ENCODE measurements around the gene SNX25. TPM values are rescaled to one million over a fixed set of nuclear protein-coding genes. Genes with fewer than 3 reads are reported as not detected.

Gene SNX25
- polyA plus RNA-seq, 1 experiment, result 11.7 TPM

DNA sequence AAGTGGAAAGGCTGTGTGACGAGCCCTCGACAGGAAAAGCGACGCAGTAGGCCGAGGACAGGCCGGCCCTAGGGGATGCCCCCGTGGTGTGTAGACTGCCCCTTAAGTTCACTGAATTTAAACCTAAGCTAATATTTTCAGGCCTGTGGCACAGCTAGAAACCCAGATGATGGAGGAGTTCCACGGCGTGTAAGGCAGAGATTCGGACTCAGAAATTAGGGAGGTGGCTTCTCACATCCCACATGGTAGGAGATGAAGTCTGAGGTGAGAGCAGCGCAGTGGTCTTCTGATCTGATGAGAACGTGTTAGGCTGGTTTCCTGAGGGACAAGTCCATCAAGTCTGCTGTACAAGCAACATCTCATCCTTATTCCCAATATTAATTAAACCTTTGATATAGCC lies 178.6 kb downstream of the SNX25 start:
- no peak for DNase-seq (ENCODE audit: low read depth)
- Histone ChIP-seq H3K36me3 (ENCODE audit: control insufficient read depth, insufficient read depth, low read length) (no peaks in the 10 kb centered on the region), H3K27me3 (ENCODE audit: control insufficient read depth, insufficient read depth, low read length) (no peaks in the 10 kb centered on the region), H3K4me3 (ENCODE audit: low read depth, low read length) (no peak overlapping the region)
- ChIA-PET POLR2A (no interaction called here), CTCF (no interaction called here)
- TF ChIP-seq, protein P1, sequence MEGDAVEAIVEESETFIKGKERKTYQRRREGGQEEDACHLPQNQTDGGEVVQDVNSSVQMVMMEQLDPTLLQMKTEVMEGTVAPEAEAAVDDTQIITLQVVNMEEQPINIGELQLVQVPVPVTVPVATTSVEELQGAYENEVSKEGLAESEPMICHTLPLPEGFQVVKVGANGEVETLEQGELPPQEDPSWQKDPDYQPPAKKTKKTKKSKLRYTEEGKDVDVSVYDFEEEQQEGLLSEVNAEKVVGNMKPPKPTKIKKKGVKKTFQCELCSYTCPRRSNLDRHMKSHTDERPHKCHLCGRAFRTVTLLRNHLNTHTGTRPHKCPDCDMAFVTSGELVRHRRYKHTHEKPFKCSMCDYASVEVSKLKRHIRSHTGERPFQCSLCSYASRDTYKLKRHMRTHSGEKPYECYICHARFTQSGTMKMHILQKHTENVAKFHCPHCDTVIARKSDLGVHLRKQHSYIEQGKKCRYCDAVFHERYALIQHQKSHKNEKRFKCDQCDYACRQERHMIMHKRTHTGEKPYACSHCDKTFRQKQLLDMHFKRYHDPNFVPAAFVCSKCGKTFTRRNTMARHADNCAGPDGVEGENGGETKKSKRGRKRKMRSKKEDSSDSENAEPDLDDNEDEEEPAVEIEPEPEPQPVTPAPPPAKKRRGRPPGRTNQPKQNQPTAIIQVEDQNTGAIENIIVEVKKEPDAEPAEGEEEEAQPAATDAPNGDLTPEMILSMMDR (IDR thresholded peaks at IDR 0.05; ENCODE audit: insufficient read depth, low read depth, low read length), result no peak

DNA sequence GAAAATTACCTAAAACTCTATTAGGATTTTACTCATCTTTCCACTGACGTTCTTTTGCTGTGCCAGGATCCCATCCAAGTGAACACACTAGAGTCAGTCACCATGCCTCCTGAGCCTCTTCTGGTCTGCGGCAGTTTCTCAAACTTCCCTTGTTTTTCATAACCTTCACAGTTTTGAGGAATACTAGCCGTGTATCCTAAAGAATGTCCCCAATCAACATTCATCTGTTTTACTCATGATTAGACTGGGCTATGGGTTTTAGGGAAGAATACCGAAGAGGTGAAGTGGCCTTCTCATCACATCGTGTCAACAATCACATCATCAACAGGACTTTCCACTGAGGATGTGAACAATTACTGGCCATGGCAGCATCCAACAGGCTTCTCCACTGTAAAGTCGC lies 181.5 kb downstream of the SNX25 start:
- POLR2A ChIA-PET, result no interaction called here
- CTCF ChIA-PET, result no interaction called here
- H3K4me3 ChIP-seq (ENCODE audit: low read depth, low read length), result no peak overlapping the region

DNA sequence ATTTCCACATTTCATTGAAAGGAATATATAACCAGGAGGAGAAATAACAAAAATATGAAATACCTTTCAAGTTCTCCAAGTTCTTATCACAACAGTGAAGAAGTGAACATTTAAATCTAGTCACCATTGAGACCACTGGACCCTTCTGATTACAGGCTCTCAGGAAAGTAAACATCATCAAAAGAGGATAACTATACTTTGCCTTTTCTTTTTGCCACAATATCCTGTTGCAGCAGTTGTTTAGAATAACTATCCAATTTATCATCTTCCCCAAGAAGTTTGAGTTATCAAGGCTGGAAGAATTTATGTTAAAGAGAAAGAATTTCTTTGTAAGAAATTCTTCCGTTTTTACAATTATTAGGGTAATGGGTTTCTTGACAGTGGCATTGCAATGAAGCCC lies 182.8 kb downstream of the SNX25 start:
- H3K4me3 ChIP-seq (ENCODE audit: low read depth, low read length), result no peak overlapping the region
- no peaks in the 10 kb centered on the region for H3K27me3 ChIP-seq (ENCODE audit: control insufficient read depth, insufficient read depth, low read length)
- DNase-seq (ENCODE audit: low read depth), result no peak
- ChIA-PET POLR2A (no interaction called here), CTCF (no interaction called here)
- no peaks in the 10 kb centered on the region for H3K36me3 ChIP-seq (ENCODE audit: control insufficient read depth, insufficient read depth, low read length)
- TF ChIP-seq, protein P1 (IDR thresholded peaks at IDR 0.05; ENCODE audit: insufficient read depth, low read depth, low read length), result no peak

More for the DNA sequence above, 181.5 kb downstream of the SNX25 start:
- no peak for DNase-seq (ENCODE audit: low read depth)
- no peaks in the 10 kb centered on the region for H3K36me3 ChIP-seq (ENCODE audit: control insufficient read depth, insufficient read depth, low read length)
- no peaks in the 10 kb centered on the region for H3K27me3 ChIP-seq (ENCODE audit: control insufficient read depth, insufficient read depth, low read length)
- TF ChIP-seq, protein P1 (IDR thresholded peaks at IDR 0.05; ENCODE audit: insufficient read depth, low read depth, low read length), result no peak

DNA sequence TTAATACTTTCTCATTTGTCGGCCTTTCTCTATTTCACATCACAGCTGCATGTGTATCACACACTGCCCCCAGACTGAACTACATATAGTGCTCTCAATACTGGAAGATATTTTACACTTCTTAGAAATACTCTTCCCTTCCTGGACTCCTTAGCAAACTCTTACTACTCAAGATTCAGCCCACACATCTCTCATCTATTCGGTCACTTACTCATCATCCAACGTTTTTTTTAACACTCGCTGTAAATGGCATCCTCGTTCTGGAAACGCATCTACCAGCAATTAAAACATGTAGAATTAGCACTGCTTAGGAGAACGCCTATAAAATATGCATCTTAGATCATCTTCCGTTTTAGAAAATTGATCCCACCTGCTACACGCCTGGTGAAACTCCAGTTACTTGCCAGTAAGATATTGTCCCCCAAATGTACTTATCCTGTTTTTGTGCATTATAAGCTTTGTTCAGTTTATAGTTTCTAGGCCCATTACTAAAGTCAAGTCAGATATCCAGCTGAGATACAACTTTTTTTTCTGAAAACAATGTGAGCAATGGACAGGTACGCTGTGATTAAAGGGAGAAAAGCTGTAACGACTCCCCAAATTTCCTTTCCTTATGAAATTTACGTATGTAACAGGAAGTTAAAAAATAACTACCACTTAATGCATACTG lies 185.3 kb downstream of the SNX25 start:
- peak overlapping the region; percentile 84 for H3K4me3 ChIP-seq (ENCODE audit: low read depth, low read length)
- no peak for DNase-seq (ENCODE audit: low read depth)
- TF ChIP-seq, protein P1 (IDR thresholded peaks at IDR 0.05; ENCODE audit: insufficient read depth, low read depth, low read length), result no peak
- H3K36me3 ChIP-seq (ENCODE audit: control insufficient read depth, insufficient read depth, low read length), result no peaks in the 10 kb centered on the region
- no peaks in the 10 kb centered on the region for H3K27me3 ChIP-seq (ENCODE audit: control insufficient read depth, insufficient read depth, low read length)
- ChIA-PET CTCF (interaction anchor here (1.0 to 1.1 kb wide), 2 partner anchors 9 to 203 kb away, joined by 3 to 5 read pairs; no protein-coding TSS in a partner anchor), POLR2A (no interaction called here)

DNA sequence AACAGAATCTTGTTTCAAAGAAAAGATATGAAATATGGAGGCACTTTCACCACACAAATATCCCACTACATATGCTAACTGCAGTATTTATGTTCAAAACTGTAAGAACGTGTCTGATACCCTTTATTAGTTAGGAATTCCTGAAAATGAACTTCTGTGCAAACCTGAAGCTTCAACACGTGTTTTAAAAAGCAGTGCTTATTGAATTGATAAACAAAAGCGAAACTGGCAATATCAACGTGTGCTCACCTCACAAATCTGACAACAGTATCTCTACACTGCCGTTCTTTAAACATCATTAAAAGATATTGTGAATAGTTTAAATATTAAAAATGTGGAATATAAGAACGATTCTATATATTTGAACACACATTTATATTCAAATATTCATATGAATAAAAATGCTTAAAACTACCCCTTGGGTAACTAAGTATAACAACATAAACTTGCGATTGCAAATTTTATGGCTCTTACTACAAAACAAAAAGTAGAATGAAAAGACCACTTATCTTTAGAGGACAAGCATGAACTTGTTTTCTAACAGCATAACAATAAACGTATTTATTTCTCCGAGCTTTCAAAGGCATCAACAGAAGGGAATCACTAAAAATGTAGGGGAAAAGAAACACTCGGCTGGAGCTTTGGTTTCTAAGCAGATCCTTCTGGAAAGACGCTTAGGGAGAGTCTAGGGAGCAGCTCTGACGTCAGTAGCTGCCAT lies 186.0 kb downstream of the SNX25 start, which contains the start of gene LRP2BP:
TSS of gene LRP2BP (minus strand) at position 687 of the 718 bp plus-strand sequence. CDS start 17,738 bp downstream, outside the sequence.
- peak within 1 kb of the TSS; percentile 84 for H3K4me3 ChIP-seq (ENCODE audit: low read depth, low read length)
- CTCF ChIA-PET, result interaction anchor here (1.0 to 1.1 kb wide), 3 partner anchors 9 to 261 kb away, joined by 3 to 5 read pairs (median 3); no protein-coding TSS in a partner anchor
- POLR2A ChIA-PET, result no interaction called here
- H3K27me3 ChIP-seq (ENCODE audit: control insufficient read depth, insufficient read depth, low read length), result no peaks in the 10 kb centered on the region
- no peak for DNase-seq (ENCODE audit: low read depth)
- H3K36me3 ChIP-seq (ENCODE audit: control insufficient read depth, insufficient read depth, low read length), result no peaks in the 10 kb centered on the region
- TF ChIP-seq, protein P1 (IDR thresholded peaks at IDR 0.05; ENCODE audit: insufficient read depth, low read depth, low read length), result no peak

Measured in BJ (cell line).